Measurements from ENCODE around the gene LILRA2. TPM values are rescaled to one million over a fixed set of nuclear protein-coding genes. Genes with fewer than 3 reads are reported as not detected.
"Not testable (repeated sequence)": the region's sequence is repeated elsewhere in the genome, so short reads cannot be mapped to it uniquely, and the experiment has no call there.

The LILRA2 gene
- total RNA-seq, 2 donors from 2014 or later = 1.6 to 2.5 TPM

DNA sequence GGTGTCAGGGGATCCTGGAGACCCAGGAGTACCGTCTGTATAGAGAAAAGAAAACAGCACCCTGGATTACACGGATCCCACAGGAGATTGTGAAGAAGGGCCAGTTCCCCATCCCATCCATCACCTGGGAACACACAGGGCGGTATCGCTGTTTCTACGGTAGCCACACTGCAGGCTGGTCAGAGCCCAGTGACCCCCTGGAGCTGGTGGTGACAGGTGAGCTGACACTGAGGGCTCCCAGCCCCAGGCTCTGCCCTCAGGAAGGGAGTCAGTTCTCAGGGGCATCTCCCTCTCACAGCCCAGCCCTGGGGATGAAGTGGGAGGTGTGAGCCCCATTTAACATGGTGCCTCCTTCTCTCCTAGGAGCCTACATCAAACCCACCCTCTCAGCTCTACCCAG lies 21.1 kb downstream of the LILRA2 start:
- Histone ChIP-seq H3K36me3 (no peaks in the 10 kb centered on the region), H3K9me3 (no peaks in the 10 kb centered on the region), H3K27me3 (replicated peaks; ENCODE audit: insufficient read depth) (peaks cover 3% of the 10 kb centered on the region), H3K4me3 (no peak overlapping the region), H3K4me1 (replicated peaks) (no peaks in the 10 kb centered on the region), H3K27ac (no peak overlapping the region)
- intact Hi-C loops (cut with DNase I) = no loop called here
- 87% methylated on average over 3 of the region's 5 CpGs for WGBS
- no peak for DNase-seq (ENCODE audit: low spot score)
- TF ChIP-seq POLR2A (IDR thresholded peaks at IDR 0.05) (no peak), POLR2AphosphoS5 (IDR thresholded peaks at IDR 0.05) (no peak)
- TF ChIP-seq, protein P1, sequence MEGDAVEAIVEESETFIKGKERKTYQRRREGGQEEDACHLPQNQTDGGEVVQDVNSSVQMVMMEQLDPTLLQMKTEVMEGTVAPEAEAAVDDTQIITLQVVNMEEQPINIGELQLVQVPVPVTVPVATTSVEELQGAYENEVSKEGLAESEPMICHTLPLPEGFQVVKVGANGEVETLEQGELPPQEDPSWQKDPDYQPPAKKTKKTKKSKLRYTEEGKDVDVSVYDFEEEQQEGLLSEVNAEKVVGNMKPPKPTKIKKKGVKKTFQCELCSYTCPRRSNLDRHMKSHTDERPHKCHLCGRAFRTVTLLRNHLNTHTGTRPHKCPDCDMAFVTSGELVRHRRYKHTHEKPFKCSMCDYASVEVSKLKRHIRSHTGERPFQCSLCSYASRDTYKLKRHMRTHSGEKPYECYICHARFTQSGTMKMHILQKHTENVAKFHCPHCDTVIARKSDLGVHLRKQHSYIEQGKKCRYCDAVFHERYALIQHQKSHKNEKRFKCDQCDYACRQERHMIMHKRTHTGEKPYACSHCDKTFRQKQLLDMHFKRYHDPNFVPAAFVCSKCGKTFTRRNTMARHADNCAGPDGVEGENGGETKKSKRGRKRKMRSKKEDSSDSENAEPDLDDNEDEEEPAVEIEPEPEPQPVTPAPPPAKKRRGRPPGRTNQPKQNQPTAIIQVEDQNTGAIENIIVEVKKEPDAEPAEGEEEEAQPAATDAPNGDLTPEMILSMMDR (IDR thresholded peaks at IDR 0.05) = no peak

DNA sequence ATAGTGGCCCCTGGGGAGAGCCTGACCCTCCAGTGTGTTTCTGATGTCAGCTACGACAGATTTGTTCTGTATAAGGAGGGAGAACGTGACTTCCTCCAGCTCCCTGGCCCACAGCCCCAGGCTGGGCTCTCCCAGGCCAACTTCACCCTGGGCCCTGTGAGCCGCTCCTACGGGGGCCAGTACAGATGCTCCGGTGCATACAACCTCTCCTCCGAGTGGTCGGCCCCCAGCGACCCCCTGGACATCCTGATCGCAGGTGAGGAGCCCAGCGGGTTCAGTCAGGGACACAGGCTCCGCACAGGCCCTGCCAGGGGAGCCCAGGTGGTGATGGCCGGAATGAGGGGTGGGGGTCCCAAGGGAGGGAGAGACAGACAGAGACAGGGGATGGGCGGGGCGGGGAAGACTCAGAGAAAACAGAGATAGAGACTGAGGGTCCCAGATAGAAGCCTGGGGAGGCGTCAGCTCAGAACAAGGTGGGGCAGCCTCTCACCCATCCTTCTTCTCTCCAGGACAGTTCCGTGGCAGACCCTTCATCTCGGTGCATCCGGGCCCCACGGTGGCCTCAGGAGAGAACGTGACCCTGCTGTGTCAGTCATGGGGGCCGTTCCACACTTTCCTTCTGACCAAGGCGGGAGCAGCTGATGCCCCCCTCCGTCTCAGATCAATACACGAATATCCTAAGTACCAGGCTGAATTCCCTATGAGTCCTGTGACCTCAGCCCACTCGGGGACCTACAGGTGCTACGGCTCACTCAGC lies 22.3 kb downstream of the LILRA2 start:
- H3K4me3 ChIP-seq; H3K36me3 ChIP-seq; H3K27me3 ChIP-seq (replicated peaks; ENCODE audit: insufficient read depth); intact Hi-C loops (cut with DNase I); H3K27ac ChIP-seq; DNase-seq (ENCODE audit: low spot score); H3K4me1 ChIP-seq (replicated peaks); H3K9me3 ChIP-seq: not testable (repeated sequence)
- 78% methylated on average over 26 of the region's 26 CpGs for WGBS

DNA sequence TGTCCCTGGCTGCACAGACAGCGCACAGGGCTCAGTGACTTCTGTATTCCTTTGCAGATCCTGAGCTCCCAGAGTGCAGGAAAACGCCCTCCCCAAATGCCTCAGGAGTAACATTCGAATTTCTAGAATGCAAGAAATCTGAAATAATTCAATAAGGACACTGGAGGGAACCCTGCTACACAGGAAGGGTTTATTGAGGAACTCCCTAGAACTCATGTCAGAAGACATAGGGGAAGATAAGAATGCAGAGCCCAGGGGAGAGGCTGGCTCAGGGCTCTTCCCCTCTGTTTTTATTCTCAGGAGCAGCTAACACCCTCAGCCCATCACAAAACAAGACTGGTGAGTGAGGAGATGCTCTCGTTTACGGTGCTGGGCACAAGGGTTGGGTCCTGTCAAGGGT lies 26.6 kb downstream of the LILRA2 start:
- Histone ChIP-seq H3K27ac (no peak overlapping the region), H3K27me3 (replicated peaks; ENCODE audit: insufficient read depth) (peaks cover 3% of the 10 kb centered on the region), H3K4me3 (no peak overlapping the region), H3K9me3 (no peaks in the 10 kb centered on the region), H3K36me3 (no peaks in the 10 kb centered on the region), H3K4me1 (replicated peaks) (no peaks in the 10 kb centered on the region)
- TF ChIP-seq, protein P1 (IDR thresholded peaks at IDR 0.05) = no peak
- TF ChIP-seq POLR2A (IDR thresholded peaks at IDR 0.05) (no peak), POLR2AphosphoS5 (IDR thresholded peaks at IDR 0.05) (no peak)
- DNase-seq (ENCODE audit: low spot score) = no peak
- WGBS = 76% methylated on average over 5 of the region's 5 CpGs
- intact Hi-C loops (cut with DNase I) = no loop called here

DNA sequence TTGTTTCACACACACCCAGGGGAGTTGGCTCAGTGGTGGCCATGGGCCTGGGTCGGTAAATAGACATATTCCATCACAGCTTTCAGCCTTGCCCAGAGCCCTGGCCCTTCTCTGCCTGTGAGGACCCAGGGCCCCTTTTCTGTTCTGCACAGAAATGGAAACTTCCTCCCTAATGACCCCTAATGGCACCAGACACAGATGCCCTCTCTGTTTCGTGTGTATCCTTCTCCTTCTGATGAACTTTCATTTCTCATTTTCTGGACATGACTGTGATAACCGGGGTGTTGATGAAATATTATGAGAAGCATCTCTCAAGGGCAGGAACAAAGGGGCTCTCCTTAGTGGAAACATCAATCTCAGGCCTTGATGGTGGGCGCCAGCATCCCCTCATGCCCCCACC lies 32.6 kb downstream of the LILRA2 start:
- Histone ChIP-seq H3K27me3 (replicated peaks; ENCODE audit: insufficient read depth) (no peaks in the 10 kb centered on the region), H3K4me1 (replicated peaks) (no peaks in the 10 kb centered on the region), H3K4me3 (no peak overlapping the region), H3K9me3 (no peaks in the 10 kb centered on the region), H3K27ac (no peak overlapping the region), H3K36me3 (no peaks in the 10 kb centered on the region)
- intact Hi-C loops (cut with DNase I) = no loop called here
- 61% methylated on average over 4 of the region's 4 CpGs for WGBS
- no peak for TF ChIP-seq POLR2A (IDR thresholded peaks at IDR 0.05)
- TF ChIP-seq, protein P1 (IDR thresholded peaks at IDR 0.05) = no peak
- no peak for TF ChIP-seq POLR2AphosphoS5 (IDR thresholded peaks at IDR 0.05)
- DNase-seq (ENCODE audit: low spot score) = no peak

DNA sequence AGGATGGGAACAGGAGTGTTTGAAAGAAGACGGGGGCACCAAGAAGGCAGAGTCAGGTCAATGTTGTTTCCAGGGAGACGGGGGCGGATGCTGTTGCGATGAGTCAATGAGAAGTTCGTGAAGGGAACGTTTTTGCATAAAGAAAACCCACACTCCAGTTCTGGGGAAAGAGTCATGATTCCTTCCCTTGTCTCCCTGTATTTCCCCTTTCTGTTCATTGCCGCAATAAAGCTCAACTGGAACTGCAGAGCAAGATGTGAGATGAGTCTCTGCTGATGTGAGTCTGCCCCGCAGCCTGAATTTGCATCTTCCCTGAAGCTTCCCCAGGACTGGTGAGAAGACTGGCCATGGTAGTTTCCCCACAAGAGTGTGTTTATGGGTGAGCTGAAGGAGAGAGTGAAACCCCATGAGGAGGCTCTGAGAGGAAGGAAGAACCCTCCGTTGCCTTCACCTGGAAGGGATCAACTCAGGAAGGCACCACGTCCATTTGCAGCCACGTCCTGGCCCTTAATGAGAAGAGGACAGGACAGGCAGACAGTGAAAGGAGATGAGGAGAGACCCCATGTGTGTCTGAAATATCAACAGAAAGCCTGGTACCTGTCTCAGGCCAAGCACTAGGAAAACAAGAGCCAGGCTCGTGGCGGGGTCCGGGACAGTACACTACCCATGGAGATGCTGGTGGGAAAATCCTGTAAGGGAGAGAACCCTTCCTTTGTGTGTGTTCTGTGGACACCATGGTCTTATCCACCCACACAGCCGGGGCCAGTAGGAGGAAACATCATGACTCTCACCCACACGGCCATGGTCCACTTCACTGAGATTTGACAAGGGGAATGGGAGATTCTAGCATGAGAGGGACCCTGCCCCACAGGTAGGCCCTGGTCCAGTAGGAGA lies 33.5 kb downstream of the LILRA2 start:
- Histone ChIP-seq H3K27ac (no peak overlapping the region), H3K36me3 (no peaks in the 10 kb centered on the region), H3K9me3 (no peaks in the 10 kb centered on the region), H3K27me3 (replicated peaks; ENCODE audit: insufficient read depth) (no peaks in the 10 kb centered on the region), H3K4me3 (no peak overlapping the region), H3K4me1 (replicated peaks) (no peaks in the 10 kb centered on the region)
- no peak for TF ChIP-seq POLR2A (IDR thresholded peaks at IDR 0.05)
- TF ChIP-seq POLR2AphosphoS5 (IDR thresholded peaks at IDR 0.05) = no peak
- intact Hi-C loops (cut with DNase I) = no loop called here
- WGBS = 82% methylated on average over 16 of the region's 16 CpGs
- DNase-seq (ENCODE audit: low spot score) = no peak

Measured in prostate gland (tissue), 2 donors.